Fibroblast of peridontal ligament (primary cell): ENCODE measurements around the gene ADGRG4.

Experiments used
- DNase-seq: peaks from one replicate; pipeline ENCODE4 v3.0.0-alpha.2; 2010; ENCODE audit errors: extremely low read depth

Gene ADGRG4

GRCh38 chrX:136304493-136304892, 3.7 kb downstream of the ADGRG4 start:
- no peak for DNase-seq

GRCh38 chrX:136306182-136306581, 5.4 kb downstream of the ADGRG4 start:
- DNase-seq = no peak

GRCh38 chrX:136307471-136307870, 6.7 kb downstream of the ADGRG4 start:
- no peak for DNase-seq

- DNase-seq = no peak
Observed at GRCh38 chrX:136310411-136310810, 9.6 kb downstream of the ADGRG4 start.

GRCh38 chrX:136318156-136318555, 17.4 kb downstream of the ADGRG4 start:
- no peak for DNase-seq

GRCh38 chrX:136318895-136319597, 18.3 kb downstream of the ADGRG4 start:
- DNase-seq = no peak

GRCh38 chrX:136319600-136319999, 18.8 kb downstream of the ADGRG4 start:
- DNase-seq = no peak

GRCh38 chrX:136321532-136321931, 20.8 kb downstream of the ADGRG4 start:
- no peak for DNase-seq

- no peak for DNase-seq
Observed at GRCh38 chrX:136322064-136322463, 21.3 kb downstream of the ADGRG4 start.

- DNase-seq = no peak
Observed at GRCh38 chrX:136325377-136325776, 24.6 kb downstream of the ADGRG4 start.

- no peak for DNase-seq
Observed at GRCh38 chrX:136328933-136329332, 28.2 kb downstream of the ADGRG4 start.

- peak; percentile 2 for DNase-seq
Observed at GRCh38 chrX:136336623-136337022, 35.9 kb downstream of the ADGRG4 start.

- no peak for DNase-seq
Observed at GRCh38 chrX:136339702-136340101, 38.9 kb downstream of the ADGRG4 start.

GRCh38 chrX:136344320-136344719, 43.6 kb downstream of the ADGRG4 start:
- DNase-seq = no peak

- DNase-seq = no peak
Observed at GRCh38 chrX:136346506-136346905, 45.7 kb downstream of the ADGRG4 start.

- no peak for DNase-seq
Observed at GRCh38 chrX:136347706-136348105, 46.9 kb downstream of the ADGRG4 start.

- DNase-seq = no peak
Observed at GRCh38 chrX:136353526-136354093, 52.8 kb downstream of the ADGRG4 start.

GRCh38 chrX:136354201-136354600, 53.4 kb downstream of the ADGRG4 start:
- DNase-seq = no peak

- no peak for DNase-seq
Observed at GRCh38 chrX:136369377-136369776, 68.6 kb downstream of the ADGRG4 start.

- DNase-seq = no peak
Observed at GRCh38 chrX:136376713-136377112, 76.0 kb downstream of the ADGRG4 start.

- no peak for DNase-seq
Observed at GRCh38 chrX:136380010-136380769, 79.4 kb downstream of the ADGRG4 start.

GRCh38 chrX:136386173-136386572, 85.4 kb downstream of the ADGRG4 start:
- DNase-seq = no peak

GRCh38 chrX:136386826-136387225, 86.1 kb downstream of the ADGRG4 start:
- DNase-seq = no peak
